NCI-H2171 (cell line): ENCODE measurements around the gene IRF3.

ENCODE experiments used
- DNase-seq: peaks from one replicate; lab custom pipeline; 2025; lab: John Stamatoyannopoulos, UW

IRF3 gene

DNA sequence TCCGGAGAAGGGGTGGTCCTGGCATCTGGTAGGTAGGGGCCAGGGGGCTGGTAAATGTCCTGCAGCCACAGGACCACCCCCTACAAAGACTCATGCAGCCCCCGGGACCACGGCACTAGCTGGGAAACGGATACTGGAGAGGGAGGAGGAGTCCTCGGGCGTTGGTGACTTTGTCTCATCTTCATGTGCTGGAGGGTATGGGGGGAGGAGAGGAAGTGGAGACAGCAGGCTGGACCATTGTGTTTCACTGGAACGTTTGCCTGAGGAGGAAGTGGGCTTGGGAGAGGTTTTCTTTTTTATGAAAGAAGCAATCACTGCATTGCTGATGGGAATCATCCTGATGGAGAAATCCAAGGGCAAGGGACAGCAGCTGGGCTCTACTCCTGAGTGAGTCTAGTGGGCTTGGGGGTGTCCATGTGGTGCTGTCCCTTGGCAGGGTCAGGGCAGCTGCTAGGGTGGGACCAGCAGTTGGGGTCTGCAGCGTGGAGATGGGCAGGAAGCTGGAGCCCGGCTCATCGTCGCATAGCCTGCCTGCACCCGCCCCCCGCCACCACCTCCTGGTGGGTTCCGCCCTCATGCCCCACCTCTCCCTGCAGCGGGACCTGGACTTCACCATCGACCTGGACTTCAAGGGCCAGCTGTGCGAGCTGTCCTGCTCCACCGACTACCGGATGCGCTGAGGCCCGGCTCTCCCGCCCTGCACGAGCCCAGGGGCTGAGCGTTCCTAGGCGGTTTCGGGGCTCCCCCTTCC lies 22.1 kb upstream of the IRF3 start:
- DNase-seq: no peak

DNA sequence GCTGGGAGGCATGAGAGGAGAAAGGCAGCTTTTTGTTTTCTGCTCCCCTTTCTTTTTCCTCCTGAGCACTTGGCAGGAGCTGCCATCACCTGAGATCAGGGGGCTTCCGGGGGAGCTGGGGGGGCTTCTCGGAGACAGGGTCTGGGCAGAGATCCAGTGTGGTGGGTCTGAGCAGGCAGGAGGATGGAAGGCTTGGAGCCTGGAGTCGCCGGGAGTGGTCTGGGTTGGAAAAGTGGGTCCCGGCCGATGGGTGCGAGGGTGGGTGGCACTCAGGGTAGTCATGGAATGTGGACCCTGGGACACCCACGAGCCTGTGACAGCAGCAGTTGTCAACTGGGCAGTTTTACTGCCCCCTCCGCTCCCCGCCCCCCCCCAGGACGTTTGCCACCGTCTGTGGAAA lies 21.5 kb upstream of the IRF3 start:
- no peak for DNase-seq

DNA sequence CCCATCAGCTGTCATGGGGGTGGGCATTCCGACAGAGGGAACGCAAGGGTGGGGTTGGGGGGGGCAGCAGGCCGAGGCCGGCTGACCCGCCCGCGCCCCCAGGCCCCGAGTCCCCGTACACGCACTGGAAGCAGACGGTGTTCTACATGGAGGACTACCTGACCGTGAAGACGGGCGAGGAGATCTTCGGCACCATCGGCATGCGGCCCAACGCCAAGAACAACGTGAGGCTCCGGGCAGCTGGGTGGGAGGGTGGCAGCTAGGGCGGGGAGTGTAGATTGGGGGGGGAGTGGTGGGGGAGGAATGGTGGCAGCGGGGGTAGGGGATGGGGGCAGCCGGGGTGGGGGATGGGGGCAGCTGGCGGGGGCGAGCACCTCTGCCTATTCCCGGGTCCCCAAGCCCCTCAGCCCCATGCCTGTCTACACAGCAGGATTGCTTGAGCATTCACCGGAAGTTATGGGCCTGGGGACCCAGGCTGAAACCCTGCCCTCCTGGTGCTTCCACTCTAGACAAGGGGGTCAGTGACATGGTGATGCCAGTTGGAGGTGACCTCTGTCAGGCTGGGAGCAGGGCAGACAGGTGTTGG lies 20.9 kb upstream of the IRF3 start:
- DNase-seq: no peak

DNA sequence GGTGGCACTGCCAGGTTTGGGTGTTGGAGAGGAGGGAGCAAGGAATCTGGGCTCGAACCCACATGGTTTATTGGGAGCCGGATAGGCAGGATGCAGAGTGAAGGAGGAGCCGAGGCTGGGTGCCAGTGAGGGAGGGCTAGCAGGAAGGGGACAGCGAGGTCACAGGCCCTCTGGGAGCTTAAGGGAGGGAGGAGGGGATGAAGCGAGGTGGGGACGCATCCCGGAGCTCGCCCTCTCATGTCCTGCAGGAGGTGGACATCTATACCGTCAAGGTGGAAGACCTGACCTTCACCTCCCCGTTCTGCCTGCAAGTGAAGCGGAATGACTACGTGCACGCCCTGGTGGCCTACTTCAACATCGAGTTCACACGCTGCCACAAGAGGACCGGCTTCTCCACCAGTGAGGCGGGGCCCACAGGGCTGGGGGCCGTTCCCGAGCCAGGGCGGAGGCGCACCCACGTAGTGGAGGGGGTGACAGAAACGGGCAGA lies 20.2 kb upstream of the IRF3 start:
- no peak for DNase-seq

DNA sequence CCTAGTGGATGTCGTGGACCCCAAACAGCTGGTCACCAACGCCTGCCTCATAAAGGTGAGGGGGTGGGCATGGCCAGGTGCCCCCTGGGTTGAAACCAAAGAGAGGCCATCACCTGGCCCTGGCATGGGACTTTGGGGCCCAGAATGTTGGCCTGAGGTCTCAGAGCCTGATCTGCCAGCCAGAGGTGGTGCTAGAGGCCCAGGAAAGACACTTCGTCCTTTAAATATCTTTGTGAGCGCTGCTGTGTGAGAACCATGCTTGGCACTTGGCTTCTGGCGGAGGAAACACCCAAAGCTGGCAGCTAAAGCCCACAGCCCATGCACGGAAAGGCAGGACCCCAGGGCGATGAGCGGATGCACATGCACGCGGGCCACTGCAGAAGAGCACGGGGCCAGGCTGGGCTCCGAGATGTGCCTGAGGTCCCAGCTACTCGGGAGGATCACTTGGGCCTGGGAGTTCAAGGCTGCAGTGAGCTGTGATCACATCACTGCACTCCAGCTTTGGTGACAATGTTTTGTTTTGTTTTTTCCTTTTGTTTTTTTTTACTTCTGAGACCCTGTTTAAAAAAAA lies 19.4 kb upstream of the IRF3 start:
- no peak for DNase-seq

DNA sequence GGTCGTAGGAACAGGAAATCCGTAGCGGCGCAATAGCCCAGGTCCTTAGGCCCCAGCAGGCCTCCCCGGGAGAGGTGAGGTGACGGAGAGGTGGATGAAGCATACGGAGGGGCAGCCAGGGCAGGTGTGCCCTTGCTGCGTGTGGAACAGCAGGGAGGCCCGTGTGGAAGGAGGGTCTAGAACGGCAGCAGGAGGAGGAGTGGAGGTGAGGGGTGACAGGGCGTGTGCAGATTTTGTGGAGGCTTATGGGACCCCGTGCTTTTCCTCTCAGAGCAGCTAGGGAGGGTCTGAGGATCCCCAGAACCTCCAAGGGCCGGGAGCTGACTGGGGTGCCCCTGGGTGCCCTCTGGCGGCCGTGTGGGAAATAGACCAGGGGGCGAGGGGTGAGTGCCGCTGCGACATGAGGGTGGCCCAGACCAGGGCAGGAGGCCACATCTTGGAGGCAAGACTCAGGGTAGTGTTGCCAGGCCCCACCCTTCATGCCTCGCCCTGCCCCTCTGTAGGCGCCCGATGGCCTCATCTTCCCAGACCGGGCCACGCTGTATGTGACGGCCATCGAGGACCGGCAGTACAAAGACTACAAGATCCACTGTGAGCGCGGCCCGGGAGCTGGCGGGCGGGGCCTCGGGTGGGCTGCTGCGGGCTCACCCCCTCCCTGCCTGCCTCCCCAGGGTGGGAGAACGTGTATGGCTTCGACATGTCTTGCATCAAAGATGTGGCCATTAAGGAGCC lies 18.8 kb upstream of the IRF3 start:
- peak; percentile 4 for DNase-seq

DNA sequence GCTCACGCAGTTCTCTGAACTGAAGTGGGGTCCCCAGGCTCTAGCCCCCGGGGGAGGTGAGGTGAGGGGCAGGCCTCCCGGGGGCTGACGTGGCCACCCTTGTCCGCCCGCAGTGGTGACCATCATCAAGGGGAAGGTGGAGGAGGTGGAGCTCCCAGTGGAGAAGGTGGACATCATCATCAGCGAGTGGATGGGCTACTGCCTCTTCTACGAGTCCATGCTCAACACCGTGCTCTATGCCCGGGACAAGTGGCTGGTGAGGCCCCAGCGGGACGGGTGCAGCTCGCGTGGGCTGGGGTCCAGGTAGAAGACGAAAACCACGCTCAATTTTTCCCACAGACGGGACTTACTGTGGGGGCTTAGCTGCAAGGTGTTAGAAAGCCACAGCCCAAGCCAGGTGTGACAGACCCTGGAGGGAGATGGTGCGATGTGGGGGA lies 18.2 kb upstream of the IRF3 start:
- no peak for DNase-seq

DNA sequence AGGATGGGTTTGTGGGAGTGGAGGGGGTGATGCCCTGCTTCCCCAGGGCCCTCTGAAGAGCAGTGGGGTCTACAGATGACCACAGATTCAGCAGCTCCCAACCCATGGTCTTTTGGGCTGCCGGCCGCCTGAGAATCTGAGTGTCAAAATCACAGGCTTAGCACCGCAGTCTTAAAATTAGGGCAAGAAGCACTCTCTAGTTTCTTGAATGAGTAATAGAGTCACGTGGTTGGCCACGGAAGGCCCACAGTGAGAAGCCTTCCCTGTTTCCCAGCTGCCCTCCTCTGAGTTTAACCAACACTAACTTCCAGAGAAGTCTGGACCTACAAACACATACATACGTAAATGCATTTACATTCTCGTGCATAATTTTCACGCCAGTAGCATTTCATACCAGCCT lies 16.6 kb upstream of the IRF3 start:
- no peak for DNase-seq

DNA sequence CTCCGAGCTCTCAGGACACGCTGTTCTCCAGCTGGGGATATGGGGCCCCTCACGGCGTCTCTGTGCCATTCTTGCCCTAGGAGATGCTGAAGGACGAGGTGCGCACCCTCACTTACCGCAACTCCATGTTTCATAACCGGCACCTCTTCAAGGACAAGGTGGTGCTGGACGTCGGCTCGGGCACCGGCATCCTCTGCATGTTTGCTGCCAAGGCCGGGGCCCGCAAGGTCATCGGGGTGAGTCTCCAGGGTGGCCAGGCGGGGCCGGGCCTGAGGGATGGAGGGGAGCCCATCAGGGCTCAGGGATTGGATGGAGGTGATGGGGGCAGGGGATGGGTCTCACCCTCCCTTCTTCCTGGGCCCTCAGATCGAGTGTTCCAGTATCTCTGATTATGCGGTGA lies 16.2 kb upstream of the IRF3 start:
- no peak for DNase-seq

DNA sequence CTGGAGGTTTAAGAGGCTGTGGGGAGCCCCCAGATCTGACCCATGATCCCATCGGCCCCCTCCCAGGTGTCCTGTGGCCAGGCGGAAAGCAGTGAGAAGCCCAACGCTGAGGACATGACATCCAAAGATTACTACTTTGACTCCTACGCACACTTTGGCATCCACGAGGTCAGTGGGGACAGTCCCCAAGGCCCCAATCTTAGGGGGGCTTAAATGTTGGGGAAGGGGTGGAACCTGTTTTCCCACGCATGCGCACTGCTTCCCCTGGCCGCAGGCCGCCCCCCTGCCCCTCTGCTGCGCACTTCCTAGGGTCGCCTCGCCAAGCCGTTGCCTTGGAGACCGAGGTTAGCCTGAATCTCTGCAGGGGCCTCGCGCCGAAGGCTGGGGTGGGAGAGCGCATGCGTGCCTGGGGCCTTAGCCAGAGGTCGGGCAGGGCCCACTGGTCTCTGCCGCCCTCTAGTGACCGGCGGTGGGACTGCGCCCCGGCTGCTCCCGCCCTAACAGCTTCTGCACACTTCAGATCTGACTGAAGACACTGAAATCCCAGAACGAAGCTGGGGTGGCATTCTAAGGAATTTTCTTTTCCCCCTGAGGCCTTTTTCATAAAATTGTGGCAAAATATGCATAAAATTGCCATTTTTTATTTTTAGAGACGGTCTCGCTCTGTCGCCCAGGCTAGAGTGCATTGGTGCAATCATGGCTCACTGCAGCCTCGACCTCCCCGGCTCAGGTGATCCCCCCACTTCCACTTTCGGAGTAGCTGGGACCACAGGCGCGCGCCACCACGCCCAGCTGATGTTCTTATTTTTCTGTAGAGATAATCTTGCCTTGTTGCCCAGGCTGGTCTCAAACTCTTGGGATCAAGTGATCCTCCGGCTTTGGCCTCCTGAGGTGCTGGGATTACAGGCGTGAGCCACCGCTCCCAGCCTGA lies 15.0 kb upstream of the IRF3 start:
- DNase-seq: peak; percentile 63

DNA sequence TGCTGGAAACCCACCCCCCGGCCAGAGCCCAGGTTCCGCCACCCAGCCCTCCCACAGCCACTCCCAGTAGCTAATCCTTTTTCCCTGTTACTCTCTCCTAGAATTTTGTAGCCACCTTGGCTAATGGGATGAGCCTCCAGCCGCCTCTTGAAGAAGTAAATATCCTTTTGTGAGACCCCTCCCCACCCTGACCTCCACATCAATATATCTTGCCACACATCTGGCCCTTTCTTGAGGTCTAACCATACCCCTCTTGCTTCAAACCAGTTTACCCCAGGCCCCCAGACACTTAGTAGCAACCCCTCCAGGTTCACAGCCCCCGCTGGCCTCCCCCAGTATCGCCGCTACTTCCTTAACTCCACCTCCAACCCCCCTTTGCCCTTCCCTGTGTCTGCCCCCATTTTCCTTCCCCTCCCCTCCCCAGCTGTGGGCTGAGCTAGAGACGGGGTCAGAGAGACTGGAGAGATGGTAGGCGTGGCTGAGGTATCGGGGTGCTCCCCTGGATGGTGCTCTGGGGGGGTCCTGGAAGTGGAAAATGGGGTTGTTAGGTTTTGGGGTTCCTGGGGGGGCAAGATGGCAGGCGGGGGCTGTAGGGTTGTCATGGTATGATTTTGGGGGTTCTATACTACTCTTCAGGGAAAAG lies 14.2 kb upstream of the IRF3 start:
- no peak for DNase-seq

DNA sequence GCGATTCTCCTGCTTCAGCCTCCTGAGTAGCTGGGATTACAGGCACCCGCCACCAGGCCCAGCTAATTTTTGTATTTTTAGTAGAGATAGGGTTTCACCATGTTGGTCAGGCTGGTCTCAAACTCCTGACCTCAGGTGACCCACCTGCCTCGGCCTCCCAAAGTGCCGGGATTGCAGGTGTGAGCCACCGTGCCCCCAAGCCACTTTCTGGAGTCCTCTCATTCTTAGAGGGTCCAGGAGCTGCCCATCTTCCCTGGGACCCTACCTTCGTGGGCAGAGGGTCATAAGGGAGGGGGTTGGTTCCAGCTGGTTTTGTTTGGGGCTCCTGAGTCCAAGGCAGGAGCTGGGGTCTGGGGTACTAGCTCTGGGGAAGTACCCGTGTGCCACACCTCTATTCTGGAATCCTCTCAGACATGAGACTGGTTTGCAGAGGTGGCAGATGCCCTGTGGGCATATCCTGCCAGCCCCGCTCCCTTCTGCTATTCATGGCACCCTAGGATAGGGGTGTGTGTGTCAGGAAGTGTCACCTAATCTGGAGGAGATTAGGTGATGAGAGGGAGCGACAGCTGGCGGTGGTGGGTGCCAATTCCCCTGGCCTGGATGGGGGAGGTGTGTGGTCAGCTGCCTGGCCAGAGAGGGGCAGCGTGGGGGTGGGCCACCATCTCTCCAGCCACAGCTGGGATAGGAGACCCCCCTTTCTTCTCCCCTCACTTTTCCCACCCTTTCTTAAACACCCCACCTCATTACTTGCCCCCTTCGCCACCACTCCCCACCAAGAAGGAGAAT lies 13.5 kb upstream of the IRF3 start:
- peak; percentile 3 for DNase-seq

DNA sequence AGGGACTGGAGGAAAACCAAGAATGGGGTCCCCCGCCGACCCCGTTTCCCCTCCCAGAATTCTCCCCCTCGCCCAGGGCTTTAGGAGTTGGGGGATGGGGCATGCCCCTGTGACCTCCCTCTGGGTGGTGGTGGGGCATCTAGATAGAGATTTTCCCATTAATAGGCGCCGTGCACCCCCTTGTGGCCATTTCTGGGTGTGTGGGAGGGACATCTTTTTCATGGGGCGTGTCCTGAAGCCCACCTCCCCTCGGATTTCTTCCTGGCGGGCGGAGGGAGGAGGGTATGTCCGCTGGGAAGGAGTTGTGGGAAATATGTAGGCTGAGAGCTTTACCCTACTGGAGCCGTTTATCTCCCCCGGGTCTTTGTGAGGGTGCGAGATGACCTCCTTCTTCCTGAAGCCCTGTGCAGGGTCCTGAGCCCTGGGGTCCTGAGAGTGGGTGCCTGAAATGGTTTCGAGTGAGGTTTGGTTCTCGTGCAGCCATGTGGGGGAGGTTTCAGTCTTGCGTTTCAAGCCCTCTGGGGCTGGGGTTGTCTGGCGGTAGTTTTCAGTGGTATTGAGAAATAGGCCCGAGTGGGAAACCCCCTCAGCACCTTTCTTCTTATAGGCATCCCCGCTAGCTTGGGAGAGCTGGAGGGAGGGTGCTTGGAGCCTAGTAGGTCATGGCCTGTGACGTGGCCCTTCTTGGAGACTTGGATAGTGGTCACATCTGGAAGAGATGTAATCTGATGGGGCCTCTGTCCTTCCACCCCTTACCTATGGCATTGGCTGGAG lies 12.4 kb upstream of the IRF3 start:
- peak; percentile 68 for DNase-seq

DNA sequence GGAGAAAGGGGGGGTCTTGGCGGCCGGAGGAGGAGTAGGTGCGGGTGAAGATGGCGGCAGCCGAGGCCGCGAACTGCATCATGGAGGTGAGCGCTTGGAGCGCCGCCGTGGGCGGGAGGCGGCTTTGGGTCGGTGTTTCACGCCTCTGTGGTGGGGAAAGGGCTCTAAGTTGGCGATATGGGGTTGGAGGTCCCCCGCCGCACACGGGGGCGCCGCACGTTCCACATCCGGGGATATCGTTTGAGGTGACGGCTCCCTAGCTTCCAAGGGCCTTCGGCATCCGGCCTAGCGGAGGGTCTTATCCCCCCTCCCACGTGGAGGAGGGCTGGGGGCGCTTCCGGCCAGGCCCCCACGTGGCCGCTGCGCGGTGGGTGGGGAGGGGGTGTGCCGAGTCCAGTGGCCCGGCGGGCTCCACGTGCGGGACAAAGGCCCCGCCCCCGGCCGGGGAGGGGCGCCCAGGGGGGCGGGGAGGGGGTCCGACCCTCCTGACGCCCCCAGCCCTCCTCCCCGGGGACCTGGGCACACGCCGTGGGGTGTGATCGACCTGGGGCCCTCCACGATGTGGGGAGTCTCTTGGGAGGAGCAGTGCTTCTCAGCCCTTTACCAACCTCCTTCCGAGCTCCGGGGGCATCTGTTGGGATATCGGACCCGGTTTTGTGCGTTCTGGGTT lies 11.7 kb upstream of the IRF3 start, which contains the start of gene PRMT1:
Gene PRMT1, plus strand, starts transcription at position 41 of the 670 bp plus-strand sequence. Its CDS starts 10 bp downstream, at position 51.
- peak; percentile 45 for DNase-seq

DNA sequence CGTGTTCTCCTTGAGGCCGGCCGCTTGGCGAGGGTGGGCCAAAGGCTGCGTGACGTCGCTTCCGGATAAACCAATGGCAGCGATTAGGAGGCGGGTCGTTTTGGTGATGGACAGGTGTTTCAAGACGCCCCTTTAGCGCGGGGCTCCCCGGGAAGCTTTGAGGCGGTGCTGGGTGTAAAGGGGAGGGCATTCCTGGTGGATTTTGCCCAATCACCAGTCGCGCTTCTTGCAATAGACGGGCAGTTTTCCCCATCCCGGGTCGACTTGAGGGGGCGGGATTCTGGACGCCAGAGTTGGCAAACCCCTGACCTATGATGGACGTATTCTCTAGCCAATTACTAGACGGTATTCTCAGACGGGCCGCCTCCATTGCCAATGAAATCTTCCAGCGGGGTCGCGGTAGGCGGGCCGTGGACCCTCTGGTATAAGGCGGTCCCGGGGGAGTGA lies 11.2 kb upstream of the IRF3 start:
- peak; percentile 100 for DNase-seq

DNA sequence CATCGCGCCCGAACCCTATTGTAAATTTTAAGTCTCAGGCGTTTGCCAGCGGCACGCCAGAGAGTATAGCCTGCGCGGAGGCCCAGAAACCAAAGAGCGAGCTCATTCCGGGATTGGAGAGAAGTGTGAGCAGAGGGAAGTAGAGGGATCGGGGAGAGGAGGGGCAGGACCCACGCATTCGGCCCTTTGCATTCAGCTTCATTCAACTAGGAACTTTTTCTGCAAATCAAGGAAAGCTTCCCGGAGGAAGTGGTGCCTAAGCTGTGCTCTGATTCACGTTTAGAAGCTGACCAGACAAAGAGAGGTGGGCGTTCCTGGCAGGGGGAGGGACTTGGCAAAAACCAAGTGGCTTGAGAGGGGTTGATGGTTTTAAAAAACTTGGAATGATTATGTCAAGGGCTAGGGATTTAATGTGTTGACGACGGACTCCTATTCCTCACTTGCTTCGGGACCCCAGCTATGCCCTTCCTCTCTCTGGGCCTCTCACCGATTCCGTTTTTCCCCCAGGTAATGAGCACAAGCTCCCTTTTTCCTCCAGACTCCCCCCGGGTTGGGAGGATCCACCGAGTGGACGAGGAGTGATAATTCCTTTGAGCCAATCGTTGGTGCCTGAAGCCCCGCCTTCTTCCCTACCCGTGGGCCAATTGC lies 10.6 kb upstream of the IRF3 start:
- peak; percentile 79 for DNase-seq

DNA sequence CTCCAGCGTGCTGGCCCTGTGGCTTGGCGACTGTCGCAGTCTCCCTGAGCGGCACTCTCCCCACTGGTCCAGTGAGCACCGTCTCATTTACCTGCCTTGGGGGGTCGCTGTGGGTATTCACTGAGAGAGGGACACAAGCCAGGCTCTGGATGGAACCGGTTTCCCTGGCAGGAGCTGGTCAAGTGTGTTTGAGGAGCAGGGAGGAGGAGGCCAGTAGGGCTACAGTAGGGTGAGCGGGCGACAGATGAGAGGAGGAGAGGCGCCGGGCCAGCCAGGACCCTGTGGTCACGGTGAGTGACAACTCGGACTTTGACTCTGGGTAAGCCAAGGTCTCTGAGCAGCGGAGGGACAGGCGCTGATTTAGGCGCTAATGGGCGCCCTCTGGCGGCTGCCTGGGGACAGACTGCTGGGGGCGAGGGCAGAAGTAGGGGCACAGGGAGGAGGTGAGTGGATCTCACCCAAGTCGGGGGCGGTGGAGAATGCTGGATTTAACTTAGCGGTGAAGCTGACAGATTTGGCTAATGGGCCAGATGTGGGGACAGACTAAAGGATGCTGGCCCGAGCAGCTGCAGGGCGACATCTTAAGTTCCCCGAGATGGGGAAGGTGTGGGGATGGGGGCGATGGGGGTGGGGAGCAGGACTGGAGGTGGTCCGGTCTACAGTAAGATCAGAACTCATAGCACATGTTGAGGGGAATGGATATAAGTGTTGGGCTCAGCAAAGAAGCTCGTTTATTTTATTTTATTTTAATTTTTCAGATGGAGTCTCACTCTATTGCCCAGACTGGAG lies 6.7 kb upstream of the IRF3 start:
- peak; percentile 18 for DNase-seq
